SJSA1 (cell line): Measurements from ENCODE around the gene RABL6. TPM values are rescaled to one million over a fixed set of nuclear protein-coding genes. Genes with fewer than 3 reads are reported as not detected.
A peak's percentile ranks its signal among the peaks of the same experiment; 100 is the strongest.
"Not testable (repeated sequence)": the region's sequence is repeated elsewhere in the genome, so short reads cannot be mapped to it uniquely, and the experiment has no call there.

ENCODE experiments used
- DNase-seq, 2 experiments: peaks; one replicate each; pipeline ENCODE4 v3.0.0-alpha.2; 2015 to 2020; ENCODE audit warnings: low spot score in 2 of 2, low read depth in 1 of 2
- H3K27ac ChIP-seq: fragments of 250-450 bp; sonication (Bioruptor Pico); 2 replicates; pipeline ENCODE4 v1.5.1; 2020; ENCODE audit warnings: mild to moderate bottlenecking, moderate library complexity
- H3K27me3 ChIP-seq: fragments of 250-450 bp; sonication (Bioruptor Pico); replicated peaks from 2 replicates; pipeline ENCODE4 v1.5.1; 2020; ENCODE audit warnings: mild to moderate bottlenecking, moderate library complexity
- H3K36me3 ChIP-seq: fragments of 250-450 bp; sonication (Bioruptor Pico); 2 replicates; pipeline ENCODE4 v1.5.1; 2020; ENCODE audit warnings: mild to moderate bottlenecking
- H3K4me1 ChIP-seq: fragments of 250-450 bp; sonication (Bioruptor Pico); replicated peaks from 2 replicates; pipeline ENCODE4 v1.6.1; 2021; ENCODE audit warnings: mild to moderate bottlenecking
- H3K4me3 ChIP-seq: fragments of 250-450 bp; sonication (Bioruptor Pico); 2 replicates; pipeline ENCODE4 v1.5.1; 2020; ENCODE audit warnings: mild to moderate bottlenecking
- H3K9me3 ChIP-seq: fragments of 250-450 bp; sonication (Bioruptor Pico); replicated peaks from 2 replicates; pipeline ENCODE4 v1.5.1; 2020; ENCODE audit warnings: mild to moderate bottlenecking
- total RNA-seq: library from RNA; depleted of rRNA; stranded (reverse); fragments of >200 nt; shearing (Covaris generic); gene quantifications from 2 replicates; pipeline ENCODE4 v1.2.3, GENCODE V29; 2014

The RABL6 gene
- total RNA-seq, 1 experiment from 2014 or later, result 97.2 TPM

GRCh38 chr9:136837856-136838277 lies 30.1 kb downstream of the RABL6 start:
- not testable (repeated sequence) for H3K4me3 ChIP-seq, H3K9me3 ChIP-seq, H3K27ac ChIP-seq, H3K27me3 ChIP-seq, H3K4me1 ChIP-seq, DNase-seq
- peaks cover 20% of the 10 kb centered on the region for H3K36me3 ChIP-seq

DNA sequence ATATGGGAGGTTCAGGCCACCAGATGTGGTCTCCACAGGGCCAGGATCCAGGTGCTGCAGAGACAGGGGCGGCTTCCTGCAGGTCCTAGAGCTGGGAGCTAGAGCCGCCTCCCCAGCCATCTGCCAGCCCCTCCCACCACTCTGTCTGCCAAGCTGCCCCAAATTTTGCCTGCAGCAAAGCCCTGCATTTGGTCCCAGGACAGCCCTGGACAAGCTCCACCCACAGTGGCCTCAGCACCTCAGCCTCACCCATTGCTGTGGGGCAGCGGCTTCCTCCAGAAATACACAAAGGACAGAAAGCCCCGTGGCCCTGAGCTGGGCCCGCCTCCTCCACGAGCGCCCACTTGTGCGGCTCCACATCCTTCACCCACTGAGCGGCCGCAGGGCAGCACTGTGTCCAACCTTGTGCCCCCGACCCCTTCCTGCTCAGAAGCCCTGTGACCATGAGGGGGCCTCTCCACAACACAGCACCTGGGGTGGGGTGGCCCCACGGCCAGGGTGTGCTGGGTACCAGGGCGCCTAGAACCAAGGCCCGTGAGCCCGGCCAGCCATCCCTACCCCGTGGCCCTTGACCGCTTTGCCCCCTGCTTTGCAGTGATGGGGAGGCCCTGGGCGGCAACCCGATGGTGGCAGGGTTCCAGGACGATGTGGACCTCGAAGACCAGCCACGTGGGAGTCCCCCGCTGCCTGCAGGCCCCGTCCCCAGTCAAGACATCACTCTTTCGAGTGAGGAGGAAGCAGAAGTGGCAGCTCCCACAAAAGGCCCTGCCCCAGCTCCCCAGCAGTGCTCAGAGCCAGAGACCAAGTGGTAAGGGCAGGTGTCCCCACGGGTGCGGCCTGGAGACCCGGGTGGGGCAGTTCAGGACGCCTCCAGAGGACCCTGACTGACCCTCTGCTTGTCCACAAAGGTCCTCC lies 30.8 kb downstream of the RABL6 start:
- Histone ChIP-seq H3K27ac (no peak overlapping the region), H3K27me3 (no peaks in the 10 kb centered on the region), H3K4me1 (peaks cover 5% of the 10 kb centered on the region), H3K4me3 (no peak overlapping the region), H3K36me3 (peaks cover 19% of the 10 kb centered on the region), H3K9me3 (no peaks in the 10 kb centered on the region)
- no peak for DNase-seq

- Histone ChIP-seq H3K4me3 (no peak overlapping the region), H3K36me3 (peaks cover 18% of the 10 kb centered on the region), H3K9me3 (no peaks in the 10 kb centered on the region), H3K27me3 (peaks cover 6% of the 10 kb centered on the region), H3K27ac (no peak overlapping the region), H3K4me1 (peaks cover 5% of the 10 kb centered on the region)
- DNase-seq, result no peak
Observed at GRCh38 chr9:136839229-136840139, 31.7 kb downstream of the RABL6 start.

DNA sequence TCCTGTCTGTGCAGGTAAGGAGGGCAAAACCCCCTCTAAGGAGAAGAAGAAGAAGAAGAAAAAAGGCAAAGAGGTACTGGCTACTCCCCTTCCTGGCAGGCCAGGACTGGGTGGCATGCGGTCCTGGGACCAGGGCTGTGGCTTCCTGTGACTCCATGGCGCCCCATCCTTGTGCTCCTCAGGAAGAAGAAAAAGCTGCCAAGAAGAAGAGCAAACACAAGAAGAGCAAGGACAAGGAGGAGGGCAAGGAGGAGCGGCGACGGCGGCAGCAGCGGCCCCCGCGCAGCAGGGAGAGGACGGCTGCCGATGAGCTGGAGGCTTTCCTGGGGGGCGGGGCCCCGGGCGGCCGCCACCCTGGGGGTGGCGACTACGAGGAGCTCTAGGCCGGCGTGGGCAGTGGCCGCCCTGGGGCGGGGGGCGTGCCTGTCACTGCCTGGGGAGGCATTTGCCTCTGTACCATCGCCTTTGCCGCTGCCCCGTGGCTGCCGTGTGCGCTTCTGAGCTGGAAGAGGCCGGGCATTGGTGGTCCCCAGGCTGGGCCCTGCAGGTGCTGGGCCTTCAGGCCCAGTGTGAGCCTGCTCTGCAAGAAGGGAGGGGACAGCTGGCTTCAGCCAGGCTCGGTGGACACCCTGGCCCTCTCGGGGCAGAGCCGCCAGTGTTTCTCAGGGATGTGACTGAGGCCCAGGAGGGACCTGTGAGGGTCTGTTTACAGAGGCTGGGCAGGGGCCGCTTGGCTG lies 32.6 kb downstream of the RABL6 start:
- no peak overlapping the region for H3K27ac ChIP-seq
- peaks cover 7% of the 10 kb centered on the region for H3K27me3 ChIP-seq
- peaks cover 5% of the 10 kb centered on the region for H3K4me1 ChIP-seq
- peaks cover 18% of the 10 kb centered on the region for H3K36me3 ChIP-seq
- H3K9me3 ChIP-seq, result no peaks in the 10 kb centered on the region
- H3K4me3 ChIP-seq, result no peak overlapping the region
- no peak for DNase-seq

- Histone ChIP-seq H3K4me1 (peaks cover 5% of the 10 kb centered on the region), H3K27ac (no peak overlapping the region), H3K36me3 (peaks cover 14% of the 10 kb centered on the region), H3K4me3 (no peak overlapping the region), H3K9me3 (no peaks in the 10 kb centered on the region; the same call in 1 of the 2 replicates), H3K27me3 (peaks cover 14% of the 10 kb centered on the region)
- DNase-seq, result no peak
Observed at GRCh38 chr9:136840877-136841645, 33.3 kb downstream of the RABL6 start.

DNA sequence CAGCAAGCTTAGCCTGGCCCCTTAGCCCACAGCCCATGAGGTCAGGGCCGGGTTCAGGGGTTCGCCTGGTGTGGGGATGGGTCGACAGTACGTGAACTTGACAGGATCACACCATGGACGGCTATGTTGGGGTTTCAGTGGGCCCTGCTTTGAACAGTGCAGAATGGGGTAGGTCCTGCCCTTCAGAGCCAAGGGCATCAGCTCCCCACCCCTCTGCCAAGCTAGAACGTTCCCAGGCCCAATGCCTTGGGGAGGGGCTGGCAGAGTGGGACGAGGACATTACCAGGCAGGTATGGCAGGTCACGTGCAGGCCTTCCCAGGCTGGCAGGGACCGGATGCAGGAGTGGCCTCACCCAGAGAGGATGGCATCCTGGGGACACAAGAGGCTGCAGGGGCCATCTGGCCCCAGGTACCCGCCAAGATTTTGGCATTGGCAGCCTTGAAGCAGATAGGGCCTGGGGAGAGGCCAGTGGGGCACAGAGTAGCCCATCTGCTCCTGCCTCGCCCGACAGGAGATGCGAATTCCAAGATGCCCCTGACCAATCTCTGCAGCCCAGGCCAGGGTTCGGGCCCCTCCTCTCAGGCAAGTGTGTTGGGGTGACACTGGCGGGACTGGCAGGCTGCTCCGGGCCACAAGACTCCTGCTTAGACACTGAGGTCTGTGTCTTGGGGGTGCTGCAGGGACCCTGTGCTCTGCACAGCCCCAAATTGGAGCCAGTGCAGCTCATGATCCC lies 34.1 kb downstream of the RABL6 start:
- not testable (repeated sequence) for DNase-seq, H3K36me3 ChIP-seq, H3K4me3 ChIP-seq, H3K9me3 ChIP-seq, H3K4me1 ChIP-seq, H3K27ac ChIP-seq
- H3K27me3 ChIP-seq, result peaks cover 19% of the 10 kb centered on the region

- not testable (repeated sequence) for H3K27ac ChIP-seq, H3K36me3 ChIP-seq, H3K9me3 ChIP-seq
- peak; percentile 72 to 74 for DNase-seq
- H3K4me3 ChIP-seq, result peak within 1 kb of the TSS; percentile 33
- H3K27me3 ChIP-seq, result peaks cover 23% of the 10 kb centered on the region
- peaks cover 13% of the 10 kb centered on the region for H3K4me1 ChIP-seq
Observed at GRCh38 chr9:136842380-136842948, 34.7 kb downstream of the RABL6 start, which contains the start of gene AJM1. AJM1 (plus strand) TSS chr9:136842478; CDS start chr9:136844415, 1,937 bp downstream.

GRCh38 chr9:136843159-136843800 lies 35.5 kb downstream of the RABL6 start:
- H3K9me3 ChIP-seq, H3K4me3 ChIP-seq, H3K27ac ChIP-seq, H3K36me3 ChIP-seq, DNase-seq: not testable (repeated sequence)
- Histone ChIP-seq H3K4me1 (peaks cover 22% of the 10 kb centered on the region), H3K27me3 (peaks cover 29% of the 10 kb centered on the region)

DNA sequence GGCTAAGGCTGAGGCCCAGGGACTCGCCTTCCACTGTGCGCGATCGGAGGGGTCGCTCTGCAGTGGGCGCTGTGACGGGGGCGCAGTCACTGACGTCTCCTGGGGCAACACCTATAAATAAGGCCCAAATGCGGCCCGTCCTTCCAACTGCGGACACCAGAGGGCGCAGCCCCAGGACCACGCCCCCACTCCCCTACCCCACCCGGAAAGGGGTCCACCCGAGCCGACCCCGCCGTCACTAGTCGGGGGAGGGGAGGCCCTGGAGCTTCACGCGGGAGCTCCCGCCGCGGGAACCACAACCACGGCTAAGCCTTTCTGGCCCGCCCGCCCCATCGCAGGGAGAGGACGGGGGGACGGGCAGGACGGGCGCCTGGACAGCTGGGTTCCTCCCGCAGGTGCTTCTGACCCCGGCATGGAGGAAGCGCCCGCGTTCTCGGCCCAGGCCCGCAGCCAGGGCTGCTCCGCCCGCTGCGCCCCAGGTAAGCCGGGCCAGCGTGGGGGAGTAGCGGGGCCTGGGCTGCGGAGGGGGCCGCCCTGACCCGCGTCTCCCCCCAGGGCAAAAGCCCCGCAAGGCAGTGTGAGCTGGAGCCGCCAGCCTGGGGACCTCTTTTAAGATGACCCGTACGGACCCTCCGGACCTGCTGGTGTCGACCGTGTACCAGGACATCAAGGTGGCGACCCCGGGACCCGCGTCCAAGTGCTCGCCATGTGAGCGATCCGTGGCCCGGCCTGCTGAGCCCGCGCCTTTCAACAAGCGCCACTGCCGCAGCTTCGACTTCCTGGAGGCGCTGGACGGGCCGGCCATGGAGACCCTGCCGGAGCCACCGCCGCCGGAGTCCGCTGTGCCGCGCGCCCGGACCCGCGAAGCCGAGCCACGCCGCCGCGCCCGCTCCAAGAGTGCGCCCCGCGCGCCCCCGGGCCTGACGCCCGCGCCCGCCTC lies 36.3 kb downstream of the RABL6 start:
- Histone ChIP-seq H3K27me3 (peaks cover 29% of the 10 kb centered on the region), H3K4me1 (peaks cover 22% of the 10 kb centered on the region)
- not testable (repeated sequence) for H3K4me3 ChIP-seq, H3K27ac ChIP-seq, H3K9me3 ChIP-seq, H3K36me3 ChIP-seq
- DNase-seq, result peak in 1 of 2 experiments; percentile 60

DNA sequence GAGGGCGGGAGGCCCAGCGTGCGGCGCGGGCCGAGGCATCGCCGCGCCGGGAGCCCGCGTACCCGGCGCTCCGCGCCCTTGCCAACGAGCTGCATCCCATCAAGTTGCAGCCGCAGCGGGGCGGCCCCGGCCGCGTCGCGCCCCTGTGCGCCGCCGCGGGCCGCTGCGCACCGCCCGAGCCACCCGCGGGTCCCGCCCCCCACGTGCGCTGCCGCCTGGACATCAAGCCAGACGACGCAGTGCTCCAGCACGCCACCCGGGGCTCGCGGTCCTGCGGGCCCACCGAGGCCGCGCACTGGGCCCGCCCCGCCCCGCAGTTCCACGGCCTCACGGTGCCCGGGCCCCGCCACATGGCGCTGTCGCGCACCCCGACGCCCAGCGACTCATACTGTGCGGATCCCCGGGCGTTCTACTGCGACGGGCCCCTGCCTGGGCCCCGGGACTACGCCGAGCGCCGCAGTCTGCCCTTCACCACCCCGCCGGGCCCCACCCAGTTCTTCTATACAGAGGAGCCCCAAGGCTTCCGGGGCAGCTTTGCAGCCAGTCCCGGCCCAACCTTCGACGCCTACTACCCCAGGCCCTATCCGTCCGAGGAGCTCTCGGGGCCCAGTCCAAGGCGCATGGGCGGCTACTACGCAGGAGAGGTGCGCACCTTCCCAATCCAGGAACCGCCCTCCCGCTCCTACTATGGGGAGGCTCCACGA lies 37.2 kb downstream of the RABL6 start:
- Histone ChIP-seq H3K9me3 (peaks cover 3% of the 10 kb centered on the region), H3K4me3 (no peak overlapping the region), H3K27me3 (peaks cover 29% of the 10 kb centered on the region), H3K4me1 (peaks cover 26% of the 10 kb centered on the region), H3K36me3 (peaks cover 7% of the 10 kb centered on the region), H3K27ac (no peak overlapping the region)
- DNase-seq, result no peak
